ENCODE data around the gene GAS2L2. TPM values are rescaled to one million over a fixed set of nuclear protein-coding genes. Genes with fewer than 3 reads are reported as not detected.

The GAS2L2 gene
- total and polyA plus RNA-seq, 2 of the 8 experiments (the other 6 are each of a cell fraction or from before 2014, with no cell fraction given): 0.09 to 0.13 TPM

DNA sequence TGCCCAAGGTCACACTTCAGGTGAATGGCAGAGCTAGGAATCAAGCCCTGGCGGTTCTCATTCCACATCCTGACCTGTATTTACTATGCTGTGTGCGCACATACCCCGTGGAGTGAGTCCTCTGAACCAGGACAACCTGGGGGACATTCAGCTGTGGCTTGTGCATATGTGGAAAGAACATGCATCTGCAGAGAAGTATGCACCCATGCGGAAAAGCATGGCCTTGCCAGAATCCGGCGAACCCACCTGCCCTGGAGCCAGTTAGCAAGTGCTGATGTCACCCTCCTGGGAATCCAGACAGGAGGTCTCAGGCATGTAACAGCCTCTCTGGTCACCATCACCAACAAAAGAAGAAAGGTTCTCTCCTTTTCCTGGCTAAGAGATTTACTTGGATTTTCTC, 19.7 kb downstream of the GAS2L2 start (continued):
- TF ChIP-seq, protein P1, sequence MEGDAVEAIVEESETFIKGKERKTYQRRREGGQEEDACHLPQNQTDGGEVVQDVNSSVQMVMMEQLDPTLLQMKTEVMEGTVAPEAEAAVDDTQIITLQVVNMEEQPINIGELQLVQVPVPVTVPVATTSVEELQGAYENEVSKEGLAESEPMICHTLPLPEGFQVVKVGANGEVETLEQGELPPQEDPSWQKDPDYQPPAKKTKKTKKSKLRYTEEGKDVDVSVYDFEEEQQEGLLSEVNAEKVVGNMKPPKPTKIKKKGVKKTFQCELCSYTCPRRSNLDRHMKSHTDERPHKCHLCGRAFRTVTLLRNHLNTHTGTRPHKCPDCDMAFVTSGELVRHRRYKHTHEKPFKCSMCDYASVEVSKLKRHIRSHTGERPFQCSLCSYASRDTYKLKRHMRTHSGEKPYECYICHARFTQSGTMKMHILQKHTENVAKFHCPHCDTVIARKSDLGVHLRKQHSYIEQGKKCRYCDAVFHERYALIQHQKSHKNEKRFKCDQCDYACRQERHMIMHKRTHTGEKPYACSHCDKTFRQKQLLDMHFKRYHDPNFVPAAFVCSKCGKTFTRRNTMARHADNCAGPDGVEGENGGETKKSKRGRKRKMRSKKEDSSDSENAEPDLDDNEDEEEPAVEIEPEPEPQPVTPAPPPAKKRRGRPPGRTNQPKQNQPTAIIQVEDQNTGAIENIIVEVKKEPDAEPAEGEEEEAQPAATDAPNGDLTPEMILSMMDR (IDR thresholded peaks at IDR 0.05; ENCODE audit: control extremely low read depth in 1 of 3, insufficient read depth in 1 of 3, low read depth in 1 of 3, low read length in 3 of 3): no peak
- TF ChIP-seq NANOG (IDR thresholded peaks at IDR 0.05; ENCODE audit: insufficient read depth, low read depth, low read length, poor library complexity, severe bottlenecking) (no peak), BRCA1 (IDR thresholded peaks at IDR 0.05; ENCODE audit: low read depth, low read length) (no peak), HDAC6 (IDR thresholded peaks at IDR 0.05; ENCODE audit: low read depth, low read length) (no peak)
